Measurements from ENCODE around the gene MESP2. TPM values are rescaled to one million over a fixed set of nuclear protein-coding genes. Genes with fewer than 3 reads are reported as not detected.
A peak's percentile ranks its signal among the peaks of the same experiment; 100 is the strongest.

The MESP2 gene, protein sequence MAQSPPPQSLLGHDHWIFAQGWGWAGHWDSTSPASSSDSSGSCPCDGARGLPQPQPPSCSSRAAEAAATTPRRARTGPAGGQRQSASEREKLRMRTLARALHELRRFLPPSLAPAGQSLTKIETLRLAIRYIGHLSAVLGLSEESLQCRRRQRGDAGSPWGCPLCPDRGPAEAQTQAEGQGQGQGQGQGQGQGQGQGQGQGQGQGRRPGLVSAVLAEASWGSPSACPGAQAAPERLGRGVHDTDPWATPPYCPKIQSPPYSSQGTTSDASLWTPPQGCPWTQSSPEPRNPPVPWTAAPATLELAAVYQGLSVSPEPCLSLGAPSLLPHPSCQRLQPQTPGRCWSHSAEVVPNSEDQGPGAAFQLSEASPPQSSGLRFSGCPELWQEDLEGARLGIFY
- total RNA-seq (not detected), polyA plus RNA-seq (not detected), total RNA-seq (0 reads per million in 6 experiments)

DNA sequence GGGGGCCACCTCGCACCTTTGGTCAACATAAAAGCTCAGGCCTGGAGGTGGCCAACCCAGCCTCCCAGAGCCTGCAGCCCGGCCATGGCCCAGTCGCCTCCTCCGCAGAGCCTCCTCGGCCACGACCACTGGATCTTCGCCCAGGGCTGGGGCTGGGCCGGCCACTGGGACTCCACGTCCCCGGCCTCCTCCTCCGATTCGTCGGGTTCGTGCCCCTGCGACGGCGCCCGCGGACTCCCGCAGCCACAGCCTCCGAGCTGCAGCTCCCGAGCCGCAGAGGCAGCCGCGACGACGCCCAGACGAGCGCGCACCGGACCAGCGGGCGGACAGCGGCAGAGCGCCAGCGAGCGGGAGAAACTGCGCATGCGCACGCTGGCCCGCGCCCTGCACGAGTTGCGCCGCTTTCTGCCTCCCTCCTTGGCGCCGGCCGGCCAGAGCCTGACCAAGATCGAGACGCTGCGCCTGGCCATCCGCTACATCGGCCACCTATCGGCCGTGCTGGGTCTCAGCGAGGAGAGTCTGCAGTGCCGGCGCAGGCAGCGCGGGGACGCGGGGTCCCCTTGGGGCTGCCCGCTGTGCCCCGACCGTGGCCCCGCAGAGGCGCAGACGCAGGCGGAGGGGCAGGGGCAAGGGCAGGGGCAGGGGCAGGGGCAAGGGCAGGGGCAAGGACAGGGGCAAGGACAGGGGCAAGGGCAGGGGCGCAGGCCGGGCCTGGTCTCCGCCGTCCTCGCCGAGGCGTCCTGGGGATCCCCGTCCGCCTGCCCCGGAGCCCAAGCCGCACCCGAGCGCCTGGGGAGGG is at the start of gene MESP2:
Gene MESP2, plus strand, starts transcription at position 59 of the 799 bp plus-strand sequence. Its CDS starts 26 bp downstream, at position 85.
- H3K4me1 Mint-ChIP-seq: peaks cover 0 to 10% (median 2%) of the 10 kb centered on the region in 4 donors
- no peaks in the 10 kb centered on the region for H3K9me3 Mint-ChIP-seq
- ATAC-seq (peak; percentile 29 to 62), DNase-seq (peak in 7 of 10 donors; percentile 6 to 39 (median 35))
- H3K36me3 Mint-ChIP-seq: no peaks in the 10 kb centered on the region
- H3K27ac Mint-ChIP-seq: no peak within 1 kb of the TSS
- peaks cover 7 to 48% (median 28%) of the 10 kb centered on the region in 5 donors for H3K27me3 Mint-ChIP-seq
- H3K4me3 Mint-ChIP-seq: peak within 1 kb of the TSS in 9 of 10 donors; percentile 34 to 64 (median 55)
- POLR2A ChIA-PET: no interaction called here

- POLR2A ChIA-PET: no interaction called here
- DNase-seq (no peak), ATAC-seq (no peak)
- Mint-ChIP-seq H3K27ac (no peak overlapping the region), H3K9me3 (peaks cover 0 to 5% (median 3%) of the 10 kb centered on the region in 9 donors), H3K36me3 (peaks cover 0 to 5% (median 4%) of the 10 kb centered on the region in 3 donors), H3K4me3 (no peak overlapping the region), H3K27me3 (peaks cover 0 to 13% (median under 1%) of the 10 kb centered on the region in 5 donors), H3K4me1 (no peaks in the 10 kb centered on the region)
Measured at GRCh38 chr15:89728254-89728653, 47.9 kb upstream of the MESP2 start.

DNA sequence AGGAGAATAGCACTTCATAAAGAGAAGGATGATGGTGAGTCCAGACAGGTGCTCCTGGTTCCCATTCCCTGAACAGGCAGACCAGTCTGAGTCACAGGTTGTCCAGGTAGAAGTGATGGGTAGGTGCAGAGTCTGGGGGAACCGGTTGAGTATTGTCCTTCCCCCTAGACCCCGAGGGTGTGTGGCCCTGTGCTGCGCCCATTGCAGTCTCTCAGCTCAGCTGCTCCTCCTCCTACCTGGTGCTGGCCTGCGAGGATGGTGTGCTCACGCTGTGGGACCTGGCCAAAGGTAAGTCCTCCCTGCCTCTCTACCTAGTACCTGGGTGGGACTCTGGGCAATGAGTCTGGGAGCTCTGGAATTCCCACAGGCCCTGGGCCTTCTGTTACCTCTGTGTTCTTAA is 44.9 kb upstream of the MESP2 start:
- POLR2A ChIA-PET: no interaction called here
- H3K4me1 Mint-ChIP-seq: no peaks in the 10 kb centered on the region
- no peak overlapping the region for H3K27ac Mint-ChIP-seq
- DNase-seq (no peak), ATAC-seq (no peak)
- H3K4me3 Mint-ChIP-seq: no peak overlapping the region
- H3K36me3 Mint-ChIP-seq: no peaks in the 10 kb centered on the region
- no peaks in the 10 kb centered on the region for H3K9me3 Mint-ChIP-seq
- peaks cover 2 to 19% (median 9%) of the 10 kb centered on the region in 5 donors for H3K27me3 Mint-ChIP-seq

- Mint-ChIP-seq H3K4me1 (no peaks in the 10 kb centered on the region), H3K36me3 (no peaks in the 10 kb centered on the region), H3K9me3 (no peaks in the 10 kb centered on the region), H3K27ac (no peak overlapping the region), H3K27me3 (peaks cover 5 to 33% (median 7%) of the 10 kb centered on the region in 5 donors), H3K4me3 (no peak overlapping the region)
- no peak for ATAC-seq
- no peak for DNase-seq
- POLR2A ChIA-PET: no interaction called here
Measured at GRCh38 chr15:89732451-89733172, 43.5 kb upstream of the MESP2 start.

GRCh38 chr15:89735773-89736172 is 40.4 kb upstream of the MESP2 start:
- H3K36me3 Mint-ChIP-seq: no peaks in the 10 kb centered on the region
- H3K9me3 Mint-ChIP-seq: no peaks in the 10 kb centered on the region
- POLR2A ChIA-PET: no interaction called here

DNA sequence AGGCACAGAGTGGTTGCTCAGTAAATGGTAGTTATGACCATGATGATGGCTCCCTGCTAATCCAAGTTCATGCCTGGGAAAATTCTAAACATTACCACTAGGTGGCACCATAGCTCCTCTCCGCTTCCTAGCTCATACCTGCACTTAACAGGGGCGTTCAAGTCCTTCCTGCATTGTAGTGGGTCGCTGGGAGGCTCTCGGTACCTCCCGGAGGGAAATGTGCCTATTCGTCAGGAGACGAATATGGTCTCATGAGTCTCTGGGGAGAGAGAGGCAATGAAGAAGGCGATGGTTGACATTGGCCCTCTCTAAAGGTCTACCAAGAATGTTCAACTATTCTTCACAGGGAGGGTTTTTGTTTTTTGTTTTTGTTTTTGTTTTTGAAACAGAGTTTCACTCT is 36.0 kb upstream of the MESP2 start:
- POLR2A ChIA-PET: interaction anchor here (0.6 to 1.0 kb wide), 2 partner anchors 11 to 13 kb away, joined by 3 read pairs; partner anchors contain the start of gene MESP1
- Mint-ChIP-seq H3K27me3 (peaks cover 5 to 29% (median 7%) of the 10 kb centered on the region in 5 donors), H3K27ac (no peak overlapping the region), H3K4me1 (peaks cover 0 to 3% (median 2%) of the 10 kb centered on the region in 4 donors), H3K36me3 (no peaks in the 10 kb centered on the region), H3K4me3 (peak overlapping the region in 3 of 10 donors; percentile 26 to 49 (median 39)), H3K9me3 (no peaks in the 10 kb centered on the region)
- ATAC-seq: peak; percentile 85 to 96
- DNase-seq: peak in 9 of 10 donors; percentile 35 to 76 (median 60)

More at GRCh38 chr15:89735773-89736172, 40.4 kb upstream of the MESP2 start:
- DNase-seq: no peak
- Mint-ChIP-seq H3K27ac (no peak overlapping the region), H3K4me1 (peaks cover 0 to 3% (median 2%) of the 10 kb centered on the region in 4 donors), H3K4me3 (no peak overlapping the region), H3K27me3 (peaks cover 5 to 37% (median 7%) of the 10 kb centered on the region in 5 donors)
- no peak for ATAC-seq

GRCh38 chr15:89743011-89743410 is 33.1 kb upstream of the MESP2 start:
- Mint-ChIP-seq H3K27ac (no peak overlapping the region), H3K4me3 (no peak overlapping the region), H3K27me3 (peaks cover 0 to 5% (median under 1%) of the 10 kb centered on the region in 5 donors), H3K9me3 (no peaks in the 10 kb centered on the region), H3K36me3 (no peaks in the 10 kb centered on the region), H3K4me1 (peaks cover 0 to 3% (median 2%) of the 10 kb centered on the region in 4 donors)
- no peak for ATAC-seq
- POLR2A ChIA-PET: interaction anchor here (0.5 kb wide), 1 partner anchor 323 kb away, joined by 11 read pairs; no protein-coding TSS in a partner anchor
- DNase-seq: no peak

GRCh38 chr15:89743594-89743993 is 32.5 kb upstream of the MESP2 start:
- H3K9me3 Mint-ChIP-seq: no peaks in the 10 kb centered on the region
- no peak overlapping the region for H3K4me3 Mint-ChIP-seq
- no peak for ATAC-seq
- POLR2A ChIA-PET: interaction anchor here (0.5 kb wide), 1 partner anchor 322 kb away, joined by 11 read pairs; no protein-coding TSS in a partner anchor
- H3K27ac Mint-ChIP-seq: no peak overlapping the region
- no peak for DNase-seq
- peaks cover 0 to 5% (median 0%) of the 10 kb centered on the region in 5 donors for H3K27me3 Mint-ChIP-seq
- H3K36me3 Mint-ChIP-seq: no peaks in the 10 kb centered on the region
- peaks cover 0 to 3% (median 2%) of the 10 kb centered on the region in 4 donors for H3K4me1 Mint-ChIP-seq

GRCh38 chr15:89745131-89745530 is 31.0 kb upstream of the MESP2 start:
- ATAC-seq (no peak), DNase-seq (no peak)
- POLR2A ChIA-PET: no interaction called here
- Mint-ChIP-seq H3K27me3 (peaks cover 0 to 13% (median 0%) of the 10 kb centered on the region in 5 donors), H3K36me3 (no peaks in the 10 kb centered on the region), H3K27ac (no peak overlapping the region), H3K4me3 (no peak overlapping the region), H3K9me3 (no peaks in the 10 kb centered on the region), H3K4me1 (peaks cover under 1 to 8% (median 7%) of the 10 kb centered on the region in 4 donors)

DNA sequence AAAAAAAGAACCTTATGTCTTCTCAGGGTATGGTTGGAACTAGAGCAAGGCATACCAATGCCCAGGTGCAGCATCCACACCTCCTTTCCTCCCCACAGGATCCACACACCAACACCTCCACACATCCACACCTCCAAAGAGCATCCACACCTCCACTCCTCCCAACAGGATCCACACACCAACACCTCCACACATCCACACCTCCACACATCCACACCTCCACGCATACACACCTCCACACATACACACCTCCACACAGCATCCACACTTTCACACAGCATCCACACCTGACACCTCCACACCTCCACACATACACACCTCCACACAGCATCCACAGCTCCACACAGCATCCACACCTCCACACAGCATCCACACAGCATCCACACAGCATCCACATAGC is 30.4 kb upstream of the MESP2 start:
- Mint-ChIP-seq H3K9me3 (no peaks in the 10 kb centered on the region), H3K27me3 (peaks cover 0 to 13% (median 0%) of the 10 kb centered on the region in 5 donors), H3K27ac (no peak overlapping the region), H3K4me1 (peaks cover 0 to 8% (median 6%) of the 10 kb centered on the region in 4 donors), H3K4me3 (no peak overlapping the region), H3K36me3 (no peaks in the 10 kb centered on the region)
- no peak for DNase-seq
- ATAC-seq: no peak
- POLR2A ChIA-PET: no interaction called here

DNA sequence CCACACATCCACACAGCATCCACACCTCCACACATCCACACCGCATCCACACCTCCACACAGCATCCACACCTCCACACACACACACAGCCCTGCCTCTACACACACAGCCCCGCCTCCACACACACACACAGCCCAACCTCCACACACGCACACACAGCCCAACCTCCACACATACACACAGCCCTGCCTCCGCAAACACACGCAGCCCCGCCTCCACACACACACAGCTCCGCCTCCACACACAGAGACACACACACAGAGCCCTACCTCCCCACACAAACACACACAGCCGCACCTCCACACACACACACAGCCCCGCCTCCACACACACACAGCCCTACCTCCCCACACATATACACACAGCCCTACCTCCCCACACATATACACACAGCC is 29.7 kb upstream of the MESP2 start:
- H3K4me1 Mint-ChIP-seq: peaks cover 0 to 8% (median 6%) of the 10 kb centered on the region in 4 donors
- H3K27ac Mint-ChIP-seq: no peak overlapping the region
- ATAC-seq: no peak
- no peaks in the 10 kb centered on the region for H3K36me3 Mint-ChIP-seq
- peaks cover 0 to 13% (median 0%) of the 10 kb centered on the region in 5 donors for H3K27me3 Mint-ChIP-seq
- POLR2A ChIA-PET: no interaction called here
- DNase-seq: no peak
- H3K4me3 Mint-ChIP-seq: no peak overlapping the region
- no peaks in the 10 kb centered on the region for H3K9me3 Mint-ChIP-seq
